K562 (cell line): Measurements from ENCODE around the gene HMX2. TPM values are rescaled to one million over a fixed set of nuclear protein-coding genes. Genes with fewer than 3 reads are reported as not detected.

ENCODE experiments used
- BCLAF1 ChIP-seq, 2 experiments: fragments of 450-650 bp in 1 of 2; IDR thresholded peaks; 2 replicates each; pipeline ENCODE4 v1.6.1; 2011 to 2017; ENCODE audit warnings: low read depth in 2 of 2, antibody characterized with exemption in 1 of 2, borderline replicate concordance in 1 of 2, low read length in 1 of 2, mild to moderate bottlenecking in 1 of 2, mixed read lengths in 1 of 2; ENCODE audit not compliant: control insufficient read depth in 1 of 2
- ELF1 ChIP-seq: fragments of 200-800 bp; sonication (Bioruptor generic); IDR thresholded peaks from 2 replicates; pipeline ENCODE4 v1.6.1; 2016; ENCODE audit warnings: missing genetic modification characterization, missing compliant biosample characterization
- GABPB1 ChIP-seq: sonication (generic); formaldehyde crosslinking; IDR thresholded peaks from 2 replicates; pipeline ENCODE4 v1.8.0; 2022; ENCODE audit warnings: mild to moderate bottlenecking, missing genetic modification reagents
- KHSRP ChIP-seq: fragments of 450-650 bp; IDR thresholded peaks from 2 replicates; pipeline ENCODE4 v1.6.1; 2017
- NFE2L1 ChIP-seq: fragments of 450-650 bp; IDR thresholded peaks from 2 replicates; pipeline ENCODE4 v1.6.1; 2016; ENCODE audit warnings: missing genetic modification characterization, low read depth, mild to moderate bottlenecking, missing compliant biosample characterization, moderate library complexity, borderline replicate concordance
- PTTG1 ChIP-seq: fragments of 450-650 bp; IDR thresholded peaks from 2 replicates; pipeline ENCODE4 v1.6.1; 2016; ENCODE audit warnings: low read depth, mild to moderate bottlenecking, missing genetic modification characterization, missing compliant biosample characterization
- SAFB ChIP-seq: fragments of 200-400 bp; formaldehyde crosslinking; IDR thresholded peaks from 2 replicates; pipeline ENCODE4 v1.6.1; 2017; ENCODE audit warnings: low read depth, low read length, borderline replicate concordance
- SIN3B ChIP-seq: fragments of 450-650 bp; IDR thresholded peaks from 2 replicates; pipeline ENCODE4 v1.6.1; 2017; ENCODE audit warnings: low read depth, mild to moderate bottlenecking, moderate library complexity
- TSC22D4 ChIP-seq: fragments of 450-650 bp; IDR thresholded peaks from 2 replicates; pipeline ENCODE4 v1.6.1; 2016; ENCODE audit warnings: missing genetic modification characterization, missing biosample characterization, control low read depth
- ZNF143 ChIP-seq: sonication (generic); formaldehyde crosslinking; IDR thresholded peaks from 2 replicates; pipeline ENCODE4 v1.9.0; 2022; ENCODE audit warnings: mild to moderate bottlenecking, missing genetic modification reagents
- ZNF165 ChIP-seq: fragments of 250-450 bp; sonication (Bioruptor Pico); IDR thresholded peaks from 2 replicates; pipeline ENCODE4 v1.4.0; 2020; ENCODE audit warnings: borderline replicate concordance
- polyA plus RNA-seq, 8 experiments: library from polyadenylated mRNA; depleted of rRNA in 4 of 8; stranded (reverse) in 5 of 8; unstranded in 3 of 8; fragments of >200 nt; fragmentation: Nextera tagmentation in 2 of 8; fragmentation: Illumina TruSeq in 1 of 8; extraction: Ambion mirVana in 2 of 8; extraction: Trizol in 1 of 8; gene quantifications; 2 replicates each; pipeline versions ENCODE4 v1.2.1 to v1.2.3, GENCODE V29; 2011 to 2014; ENCODE audit warnings: inconsistent platforms in 1 of 8, missing spikeins in 1 of 8
- total RNA-seq, 7 experiments: library from RNA; depleted of rRNA in 6 of 7; stranded (reverse); fragments of >200 nt in 6 of 7; fragmentation: Illumina TruSeq in 2 of 7; extraction: Trizol in 2 of 7; gene quantifications; 2 replicates each; pipeline versions ENCODE4 v1.2.1 to v1.2.3, GENCODE V29; 2011 to 2021; ENCODE audit warnings: low replicate concordance in 1 of 7
- TF ChIP-seq, protein P1 (sequence below): fragments of 250-450 bp; sonication (Bioruptor Pico); IDR thresholded peaks from 2 replicates; pipeline ENCODE4 v1.5.0; 2021; ENCODE audit warnings: mild to moderate bottlenecking, borderline replicate concordance
- TF ChIP-seq, protein P2 (sequence below): fragments of 250-450 bp; sonication (Bioruptor Pico); IDR thresholded peaks from 2 replicates; pipeline ENCODE4 v1.5.0; 2020; ENCODE audit warnings: mild to moderate bottlenecking, borderline replicate concordance
- TF ChIP-seq, protein P3 (sequence below): sonication (generic); formaldehyde crosslinking; IDR thresholded peaks from 2 replicates; pipeline ENCODE4 v1.8.1; 2023; ENCODE audit warnings: missing genetic modification reagents, mild to moderate bottlenecking, borderline replicate concordance

HMX2 gene
- total and polyA plus RNA-seq, 9 of the 15 experiments (the other 6 are each of a cell fraction or from before 2014, with no cell fraction given), result 0.07 to 0.58 (median 0.09) TPM; not detected in 2

DNA sequence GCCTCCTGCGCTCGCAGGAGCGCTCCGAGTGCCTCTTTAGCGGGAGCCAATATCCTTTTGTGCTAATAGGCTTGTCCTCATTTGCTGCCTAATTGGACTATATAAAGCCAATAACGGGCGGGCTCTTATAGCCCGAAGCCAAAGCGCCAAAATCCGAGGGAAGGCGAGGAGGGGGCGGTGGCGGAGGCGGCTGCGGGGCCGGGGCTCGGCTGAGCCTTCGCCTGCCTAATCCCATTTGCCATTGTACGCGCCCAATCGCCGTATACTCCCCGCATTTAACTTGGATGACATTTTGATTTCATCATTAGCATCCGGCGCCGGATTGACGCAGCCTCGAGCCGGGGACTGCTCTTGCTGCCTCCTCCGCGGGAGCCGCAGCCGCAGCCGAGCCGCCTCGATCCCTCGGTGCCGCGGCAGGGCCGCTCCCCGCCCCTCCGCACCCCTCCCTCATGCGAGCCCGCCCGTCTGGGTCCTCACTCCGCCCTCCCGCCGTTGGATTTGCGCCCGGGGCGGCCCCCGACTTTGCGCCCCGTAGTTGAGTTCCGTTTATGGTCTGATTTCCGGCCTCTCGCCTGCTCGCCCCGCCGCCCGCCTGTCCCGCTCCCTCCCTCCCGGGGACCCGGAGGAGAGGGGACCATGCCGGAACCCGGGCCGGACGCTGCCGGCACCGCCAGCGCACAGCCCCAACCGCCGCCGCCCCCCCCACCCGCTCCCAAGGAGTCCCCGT is 12.4 kb upstream of the HMX2 start, which contains the start of gene HMX3 (continued):
- TF ChIP-seq, protein P1, sequence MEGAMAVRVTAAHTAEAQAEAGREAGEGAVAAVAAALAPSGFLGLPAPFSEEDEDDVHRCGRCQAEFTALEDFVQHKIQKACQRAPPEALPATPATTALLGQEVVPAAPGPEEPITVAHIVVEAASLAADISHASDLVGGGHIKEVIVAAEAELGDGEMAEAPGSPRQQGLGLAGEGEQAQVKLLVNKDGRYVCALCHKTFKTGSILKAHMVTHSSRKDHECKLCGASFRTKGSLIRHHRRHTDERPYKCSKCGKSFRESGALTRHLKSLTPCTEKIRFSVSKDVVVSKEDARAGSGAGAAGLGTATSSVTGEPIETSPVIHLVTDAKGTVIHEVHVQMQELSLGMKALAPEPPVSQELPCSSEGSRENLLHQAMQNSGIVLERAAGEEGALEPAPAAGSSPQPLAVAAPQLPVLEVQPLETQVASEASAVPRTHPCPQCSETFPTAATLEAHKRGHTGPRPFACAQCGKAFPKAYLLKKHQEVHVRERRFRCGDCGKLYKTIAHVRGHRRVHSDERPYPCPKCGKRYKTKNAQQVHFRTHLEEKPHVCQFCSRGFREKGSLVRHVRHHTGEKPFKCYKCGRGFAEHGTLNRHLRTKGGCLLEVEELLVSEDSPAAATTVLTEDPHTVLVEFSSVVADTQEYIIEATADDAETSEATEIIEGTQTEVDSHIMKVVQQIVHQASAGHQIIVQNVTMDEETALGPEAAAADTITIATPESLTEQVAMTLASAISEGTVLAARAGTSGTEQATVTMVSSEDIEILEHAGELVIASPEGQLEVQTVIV (CRISPR knock-in tag), result no peak
- no peak for TF ChIP-seq TSC22D4
- TF ChIP-seq GABPB1 (CRISPR knock-in tag), result peak; percentile 1; the same call in 1 of the 2 replicates
- TF ChIP-seq ELF1 (tag), result no peak
- TF ChIP-seq, protein P2, sequence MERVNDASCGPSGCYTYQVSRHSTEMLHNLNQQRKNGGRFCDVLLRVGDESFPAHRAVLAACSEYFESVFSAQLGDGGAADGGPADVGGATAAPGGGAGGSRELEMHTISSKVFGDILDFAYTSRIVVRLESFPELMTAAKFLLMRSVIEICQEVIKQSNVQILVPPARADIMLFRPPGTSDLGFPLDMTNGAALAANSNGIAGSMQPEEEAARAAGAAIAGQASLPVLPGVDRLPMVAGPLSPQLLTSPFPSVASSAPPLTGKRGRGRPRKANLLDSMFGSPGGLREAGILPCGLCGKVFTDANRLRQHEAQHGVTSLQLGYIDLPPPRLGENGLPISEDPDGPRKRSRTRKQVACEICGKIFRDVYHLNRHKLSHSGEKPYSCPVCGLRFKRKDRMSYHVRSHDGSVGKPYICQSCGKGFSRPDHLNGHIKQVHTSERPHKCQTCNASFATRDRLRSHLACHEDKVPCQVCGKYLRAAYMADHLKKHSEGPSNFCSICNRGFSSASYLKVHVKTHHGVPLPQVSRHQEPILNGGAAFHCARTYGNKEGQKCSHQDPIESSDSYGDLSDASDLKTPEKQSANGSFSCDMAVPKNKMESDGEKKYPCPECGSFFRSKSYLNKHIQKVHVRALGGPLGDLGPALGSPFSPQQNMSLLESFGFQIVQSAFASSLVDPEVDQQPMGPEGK, result no peak
- no peak for TF ChIP-seq SIN3B
- TF ChIP-seq PTTG1 (tag), result no peak
- TF ChIP-seq, protein P3, sequence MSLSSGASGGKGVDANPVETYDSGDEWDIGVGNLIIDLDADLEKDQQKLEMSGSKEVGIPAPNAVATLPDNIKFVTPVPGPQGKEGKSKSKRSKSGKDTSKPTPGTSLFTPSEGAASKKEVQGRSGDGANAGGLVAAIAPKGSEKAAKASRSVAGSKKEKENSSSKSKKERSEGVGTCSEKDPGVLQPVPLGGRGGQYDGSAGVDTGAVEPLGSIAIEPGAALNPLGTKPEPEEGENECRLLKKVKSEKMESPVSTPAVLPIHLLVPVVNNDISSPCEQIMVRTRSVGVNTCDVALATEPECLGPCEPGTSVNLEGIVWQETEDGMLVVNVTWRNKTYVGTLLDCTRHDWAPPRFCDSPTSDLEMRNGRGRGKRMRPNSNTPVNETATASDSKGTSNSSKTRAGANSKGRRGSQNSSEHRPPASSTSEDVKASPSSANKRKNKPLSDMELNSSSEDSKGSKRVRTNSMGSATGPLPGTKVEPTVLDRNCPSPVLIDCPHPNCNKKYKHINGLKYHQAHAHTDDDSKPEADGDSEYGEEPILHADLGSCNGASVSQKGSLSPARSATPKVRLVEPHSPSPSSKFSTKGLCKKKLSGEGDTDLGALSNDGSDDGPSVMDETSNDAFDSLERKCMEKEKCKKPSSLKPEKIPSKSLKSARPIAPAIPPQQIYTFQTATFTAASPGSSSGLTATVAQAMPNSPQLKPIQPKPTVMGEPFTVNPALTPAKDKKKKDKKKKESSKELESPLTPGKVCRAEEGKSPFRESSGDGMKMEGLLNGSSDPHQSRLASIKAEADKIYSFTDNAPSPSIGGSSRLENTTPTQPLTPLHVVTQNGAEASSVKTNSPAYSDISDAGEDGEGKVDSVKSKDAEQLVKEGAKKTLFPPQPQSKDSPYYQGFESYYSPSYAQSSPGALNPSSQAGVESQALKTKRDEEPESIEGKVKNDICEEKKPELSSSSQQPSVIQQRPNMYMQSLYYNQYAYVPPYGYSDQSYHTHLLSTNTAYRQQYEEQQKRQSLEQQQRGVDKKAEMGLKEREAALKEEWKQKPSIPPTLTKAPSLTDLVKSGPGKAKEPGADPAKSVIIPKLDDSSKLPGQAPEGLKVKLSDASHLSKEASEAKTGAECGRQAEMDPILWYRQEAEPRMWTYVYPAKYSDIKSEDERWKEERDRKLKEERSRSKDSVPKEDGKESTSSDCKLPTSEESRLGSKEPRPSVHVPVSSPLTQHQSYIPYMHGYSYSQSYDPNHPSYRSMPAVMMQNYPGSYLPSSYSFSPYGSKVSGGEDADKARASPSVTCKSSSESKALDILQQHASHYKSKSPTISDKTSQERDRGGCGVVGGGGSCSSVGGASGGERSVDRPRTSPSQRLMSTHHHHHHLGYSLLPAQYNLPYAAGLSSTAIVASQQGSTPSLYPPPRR, result no peak
- TF ChIP-seq NFE2L1, result no peak
- no peak for TF ChIP-seq ZNF143 (CRISPR knock-in tag)
- TF ChIP-seq ZNF165 (CRISPR knock-in tag), result no peak
- no peak for TF ChIP-seq KHSRP
- no peak for TF ChIP-seq SAFB
- TF ChIP-seq BCLAF1 (IDR thresholded peaks at IDR 0.05; ENCODE audit: borderline replicate concordance in 1 of 2, control insufficient read depth in 1 of 2, low read depth in 2 of 2, low read length in 1 of 2), result no peak
